Measurements from ENCODE around the gene NRIP2.

The NRIP2 gene

GRCh38 chr12:2775431-2775830, 59.4 kb downstream of the NRIP2 start:
- Histone ChIP-seq H3K27me3 (ENCODE audit: control insufficient read depth, insufficient read depth, low read length) (no peaks in the 10 kb centered on the region), H3K4me3 (ENCODE audit: low read length) (no peak overlapping the region), H3K4me1 (ENCODE audit: control insufficient read depth, insufficient read depth, low read length) (no peaks in the 10 kb centered on the region), H3K36me3 (ENCODE audit: control insufficient read depth, insufficient read depth, low read length) (no peaks in the 10 kb centered on the region), H3K27ac (ENCODE audit: low read depth, low read length) (no peak overlapping the region), H3K9ac (ENCODE audit: low read length) (no peak overlapping the region)

All from rectal smooth muscle tissue (tissue), 1 donor.